Fibroblast of villous mesenchyme (primary cell): ENCODE measurements around the gene BEST1. TPM values are rescaled to one million over a fixed set of nuclear protein-coding genes. Genes with fewer than 3 reads are reported as not detected.

Source experiments
- DNase-seq: peaks from one replicate; pipeline ENCODE4 v3.0.0-alpha.2; 2010; ENCODE audit warnings: low read depth
- H3K4me3 ChIP-seq: 2 replicates; pipeline ENCODE4 v1.5.1; 2011; ENCODE audit warnings: low read depth, mild to moderate bottlenecking, low read length
- total RNA-seq: library from RNA; depleted of rRNA; stranded (reverse); fragments of >200 nt; gene quantifications from 2 replicates; pipeline ENCODE4 v1.2.3, GENCODE V29; 2012
- TF ChIP-seq, protein P1 (sequence below): IDR thresholded peaks from 2 replicates; pipeline ENCODE4 v1.5.1; 2012; ENCODE audit warnings: low read depth, mild to moderate bottlenecking, low read length; ENCODE audit not compliant: insufficient read depth

The BEST1 gene
- total RNA-seq, 1 donor, result 3.0 TPM

DNA sequence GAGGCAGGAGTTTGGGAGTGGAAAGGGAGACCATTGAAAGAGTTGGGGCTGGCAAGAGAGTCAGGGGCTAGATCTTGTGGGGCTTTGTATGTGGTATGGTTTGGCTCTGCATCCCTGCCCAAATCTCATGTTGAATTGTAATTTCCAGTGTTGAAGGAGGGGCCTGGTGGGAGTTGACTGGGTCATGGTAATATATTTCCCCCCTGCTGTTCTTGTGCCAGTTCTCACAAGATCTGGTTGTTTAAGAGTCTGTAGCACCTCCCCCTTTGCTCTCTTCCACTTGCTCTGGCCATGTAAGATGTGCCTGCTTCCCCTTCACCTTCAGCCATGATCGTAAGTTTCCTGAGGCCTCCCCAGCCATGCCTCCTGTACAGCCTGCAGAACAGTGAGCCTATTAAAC is 22.6 kb upstream of the BEST1 start:
- TF ChIP-seq, protein P1, sequence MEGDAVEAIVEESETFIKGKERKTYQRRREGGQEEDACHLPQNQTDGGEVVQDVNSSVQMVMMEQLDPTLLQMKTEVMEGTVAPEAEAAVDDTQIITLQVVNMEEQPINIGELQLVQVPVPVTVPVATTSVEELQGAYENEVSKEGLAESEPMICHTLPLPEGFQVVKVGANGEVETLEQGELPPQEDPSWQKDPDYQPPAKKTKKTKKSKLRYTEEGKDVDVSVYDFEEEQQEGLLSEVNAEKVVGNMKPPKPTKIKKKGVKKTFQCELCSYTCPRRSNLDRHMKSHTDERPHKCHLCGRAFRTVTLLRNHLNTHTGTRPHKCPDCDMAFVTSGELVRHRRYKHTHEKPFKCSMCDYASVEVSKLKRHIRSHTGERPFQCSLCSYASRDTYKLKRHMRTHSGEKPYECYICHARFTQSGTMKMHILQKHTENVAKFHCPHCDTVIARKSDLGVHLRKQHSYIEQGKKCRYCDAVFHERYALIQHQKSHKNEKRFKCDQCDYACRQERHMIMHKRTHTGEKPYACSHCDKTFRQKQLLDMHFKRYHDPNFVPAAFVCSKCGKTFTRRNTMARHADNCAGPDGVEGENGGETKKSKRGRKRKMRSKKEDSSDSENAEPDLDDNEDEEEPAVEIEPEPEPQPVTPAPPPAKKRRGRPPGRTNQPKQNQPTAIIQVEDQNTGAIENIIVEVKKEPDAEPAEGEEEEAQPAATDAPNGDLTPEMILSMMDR, result no peak
- H3K4me3 ChIP-seq, result no peak overlapping the region
- DNase-seq, result no peak

DNA sequence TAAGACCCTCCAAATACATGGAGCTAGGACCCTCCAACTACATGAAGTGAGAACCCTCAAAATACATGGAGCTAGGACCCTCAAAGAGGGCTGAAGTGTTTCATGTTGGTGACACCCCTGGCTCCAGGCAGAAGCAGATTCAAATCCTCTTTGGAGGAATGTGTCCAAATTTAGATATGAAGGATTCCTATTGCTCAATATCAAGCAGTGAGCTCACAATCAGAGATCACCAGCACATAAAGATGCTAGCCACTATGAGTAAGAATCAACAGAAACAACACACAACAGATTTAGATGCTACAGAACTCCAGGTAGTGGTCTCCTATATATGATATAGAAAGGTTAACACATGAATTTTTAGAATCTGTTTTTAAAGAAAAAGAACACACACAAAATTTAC is 21.5 kb upstream of the BEST1 start:
- DNase-seq, result no peak
- no peak overlapping the region for H3K4me3 ChIP-seq
- TF ChIP-seq, protein P1, result no peak

DNA sequence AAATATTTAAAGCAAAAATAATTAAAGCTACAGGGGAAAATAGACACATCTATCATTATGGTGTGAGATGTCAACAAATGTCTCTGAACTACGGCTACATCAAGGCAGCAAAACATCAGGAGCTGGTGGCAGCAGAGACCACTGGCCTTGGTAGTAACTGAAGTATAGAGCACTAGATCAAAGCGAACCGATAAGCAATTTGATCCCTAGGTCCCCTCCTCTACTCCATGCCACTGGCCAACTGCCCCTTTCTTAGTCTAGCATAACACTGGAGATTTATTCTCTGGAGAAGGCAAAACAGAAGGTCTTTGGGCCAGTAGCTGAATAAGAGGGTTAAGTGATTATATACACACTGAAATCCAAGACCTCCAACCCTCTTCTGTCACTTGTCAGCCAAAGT is 19.2 kb upstream of the BEST1 start:
- no peak for DNase-seq
- TF ChIP-seq, protein P1, result no peak
- H3K4me3 ChIP-seq, result no peak overlapping the region

DNA sequence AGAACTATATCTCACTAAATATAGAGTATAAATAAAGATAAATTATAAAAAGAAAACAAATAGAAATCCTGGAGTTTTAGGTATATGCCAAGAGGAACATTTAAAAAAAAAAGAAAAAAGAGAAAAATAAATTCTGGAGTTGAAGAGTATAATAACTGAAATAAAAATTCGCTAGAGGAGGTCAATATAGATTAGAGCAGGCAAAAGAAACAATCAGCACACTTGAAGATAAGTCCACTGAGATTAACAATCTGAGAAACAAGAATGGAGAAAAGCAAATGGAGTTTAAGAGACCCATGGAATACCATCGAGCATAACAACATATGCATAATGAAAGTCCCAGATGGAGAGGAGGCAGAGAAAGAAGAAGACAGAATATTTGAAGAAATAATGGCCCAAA is 14.3 kb upstream of the BEST1 start:
- TF ChIP-seq, protein P1, result no peak
- no peak for DNase-seq

DNA sequence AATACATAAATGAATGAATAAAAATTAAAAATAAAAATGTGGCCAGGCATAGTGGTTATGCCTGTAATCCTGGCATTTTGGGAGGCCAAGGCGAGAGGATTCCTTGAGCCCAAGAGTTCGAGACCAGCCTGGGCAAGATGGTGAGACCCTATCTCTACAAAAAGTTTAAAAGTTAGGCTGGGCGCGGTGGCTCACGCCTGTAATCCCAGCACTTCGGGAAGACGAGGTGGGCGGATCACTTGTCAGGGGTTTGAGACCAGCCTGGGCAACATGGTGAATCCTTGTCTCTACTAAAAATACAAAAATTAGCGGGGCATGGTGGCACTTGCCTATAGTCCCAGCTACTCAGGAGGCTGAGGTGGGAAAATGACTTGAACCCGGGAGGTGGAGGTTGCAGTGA is 9.7 kb upstream of the BEST1 start:
- no peak for DNase-seq
- TF ChIP-seq, protein P1, result no peak
- H3K4me3 ChIP-seq, result no peak overlapping the region

More for the DNA sequence above, 14.3 kb upstream of the BEST1 start:
- H3K4me3 ChIP-seq, result no peak overlapping the region

DNA sequence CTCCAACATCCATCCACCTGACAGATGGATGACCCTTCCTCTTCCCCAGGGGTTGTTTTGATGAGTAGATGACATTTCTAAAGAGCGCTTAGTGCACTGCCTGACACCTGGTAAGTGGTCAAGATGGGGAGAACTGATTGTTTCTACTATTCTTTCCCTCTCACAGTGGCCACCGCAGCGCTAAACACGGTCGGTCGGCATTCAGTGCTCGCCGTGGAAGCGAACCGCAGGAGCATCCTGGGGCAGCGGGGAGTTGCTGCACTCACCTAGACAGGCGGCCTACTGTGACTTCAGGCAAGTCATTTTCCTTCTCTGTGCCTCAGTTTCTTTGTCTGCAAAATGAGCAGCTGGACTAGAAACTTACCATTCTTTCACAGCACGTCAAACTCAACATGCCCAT is 5.0 kb upstream of the BEST1 start:
- TF ChIP-seq, protein P1, result no peak
- no peak overlapping the region for H3K4me3 ChIP-seq
- no peak for DNase-seq

DNA sequence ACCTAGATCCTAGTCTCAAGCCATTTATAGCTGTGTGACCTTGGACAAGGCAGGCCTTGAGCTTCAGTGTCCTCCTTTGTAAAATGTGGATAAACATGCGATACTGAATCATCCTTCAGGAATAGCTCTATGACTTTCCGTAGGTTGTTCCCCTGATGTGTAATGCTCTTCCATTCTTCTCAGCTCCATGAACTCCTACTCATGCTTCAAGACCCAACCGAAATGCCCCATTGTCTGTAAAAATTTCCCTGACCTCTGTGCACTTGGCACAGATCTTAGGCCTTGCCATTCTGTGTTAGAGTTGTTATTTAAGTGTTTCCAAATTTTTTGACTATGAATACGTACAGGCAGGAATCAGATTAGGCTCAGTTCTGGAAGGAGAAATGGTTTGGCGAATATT is 3.3 kb upstream of the BEST1 start:
- TF ChIP-seq, protein P1, result no peak
- H3K4me3 ChIP-seq, result no peak overlapping the region
- DNase-seq, result no peak
